22Rv1 (cell line): ENCODE measurements around the gene PTGES2.

Experiments
- CTCF ChIP-seq: fragments of 450-650 bp; IDR thresholded peaks from 2 replicates; pipeline ENCODE4 v1.5.1; 2017; ENCODE audit warnings: mild to moderate bottlenecking
- ZFX ChIP-seq: fragments of 450-650 bp; IDR thresholded peaks from 2 replicates; pipeline ENCODE4 v1.6.1; 2017; ENCODE audit warnings: antibody characterized with exemption, borderline replicate concordance

DNA sequence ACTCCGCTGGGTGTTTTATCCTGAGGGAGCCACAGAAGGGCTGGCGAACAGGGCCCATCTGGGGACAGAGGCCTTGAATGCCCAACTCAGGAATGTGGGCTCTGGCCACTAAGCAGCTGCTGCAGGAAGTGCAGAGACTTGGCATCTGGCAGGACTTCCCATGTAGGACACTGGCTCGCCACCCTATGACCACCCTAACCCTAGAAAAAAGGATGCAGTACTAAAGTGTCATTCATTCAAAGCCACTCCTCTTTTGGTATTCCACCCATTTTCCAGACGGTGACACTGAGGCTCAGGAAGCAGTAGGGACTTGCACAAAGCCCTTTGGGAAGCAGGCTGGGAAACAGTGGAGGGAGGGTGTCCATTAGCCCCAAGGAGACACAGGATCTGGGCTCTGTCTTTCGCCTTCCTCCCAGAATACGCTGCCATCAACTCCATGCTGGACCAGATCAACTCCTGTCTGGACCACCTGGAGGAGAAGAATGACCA, 35.5 kb upstream of the PTGES2 start:
- TF ChIP-seq CTCF, result no peak
- no peak for TF ChIP-seq ZFX
